Measurements from ENCODE around the gene MFSD11.

MFSD11 gene

DNA sequence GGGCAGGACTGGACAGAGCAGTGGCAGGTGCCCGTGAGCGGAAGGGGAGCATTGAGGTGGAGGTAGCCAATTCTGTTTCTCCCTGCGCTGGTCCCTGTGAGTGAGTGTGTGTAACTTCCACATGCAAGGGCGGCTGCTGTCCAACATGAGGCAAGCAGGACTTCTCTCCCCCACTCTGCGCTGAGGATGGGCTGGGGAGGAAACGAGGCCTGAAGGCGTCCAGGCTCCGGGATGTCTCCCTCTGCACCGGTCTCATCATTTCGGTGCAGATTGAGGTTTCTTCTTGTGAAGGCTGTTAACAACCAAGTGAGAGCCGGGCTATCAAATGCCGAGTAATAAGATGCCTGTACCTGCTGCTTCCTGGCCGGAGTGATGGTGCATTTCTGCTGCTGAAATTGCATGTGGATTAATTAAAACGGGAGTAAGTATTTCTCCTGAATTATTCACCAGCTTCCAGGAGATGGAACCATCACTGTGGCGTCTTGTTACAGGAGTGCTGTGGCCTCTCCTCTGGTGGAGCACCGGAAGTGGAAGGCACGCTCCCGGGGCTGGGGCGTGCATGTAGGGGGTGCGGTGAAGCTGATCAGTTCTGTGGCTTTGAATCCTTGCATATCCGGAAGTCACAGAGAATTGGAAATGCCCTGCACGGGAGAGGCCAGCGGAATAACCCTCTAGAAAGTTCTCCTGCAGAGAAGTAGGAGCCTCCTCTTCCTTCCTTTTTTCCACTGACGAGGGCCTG, 88.6 kb downstream of the MFSD11 start:
- DNase-seq (ENCODE audit: insufficient read length, low spot score) (no peak), FAIRE-seq (no peak)

DNA sequence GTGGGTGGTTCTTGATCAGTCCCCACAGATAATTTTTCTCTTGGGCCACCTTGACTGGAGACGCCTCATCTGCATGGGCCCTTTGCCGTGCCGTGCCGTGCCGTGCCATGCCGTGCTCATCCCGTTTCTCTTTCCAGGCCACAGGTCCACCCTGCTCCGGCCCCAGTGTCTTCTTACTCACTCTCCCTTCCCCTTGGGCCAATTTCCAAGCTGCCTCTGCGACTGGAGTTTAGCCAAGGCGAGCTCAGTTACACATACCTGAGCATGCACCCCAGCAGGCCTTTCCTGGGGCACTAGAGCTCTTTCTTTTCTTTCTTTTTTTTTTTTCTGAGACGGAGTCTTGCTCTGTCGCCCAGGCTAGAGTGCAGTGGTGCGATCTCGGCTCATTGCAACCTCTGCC, 89.8 kb downstream of the MFSD11 start:
- DNase-seq (ENCODE audit: insufficient read length, low spot score) (no peak), FAIRE-seq (no peak)
- no peak for TF ChIP-seq POLR2A (IDR thresholded peaks at IDR 0.05; ENCODE audit: low read depth, low read length)

More for the DNA sequence above, 88.6 kb downstream of the MFSD11 start:
- TF ChIP-seq POLR2A (IDR thresholded peaks at IDR 0.05; ENCODE audit: low read depth, low read length): no peak
